Ovary (tissue), 3 donors: ENCODE results near the gene MDGA2.

Experiments
- EP300 ChIP-seq: sonication (generic); formaldehyde crosslinking; IDR thresholded peaks from one replicate; pipeline ENCODE4 v1.6.1; 2017; ENCODE audit warnings: antibody characterized with exemption
- POLR2A ChIP-seq: fragments of 450-650 bp; IDR thresholded peaks from one replicate; pipeline ENCODE4 v1.6.1; 2017; ENCODE audit warnings: antibody characterized with exemption, mild to moderate bottlenecking, moderate library complexity
- TF ChIP-seq, protein P1 (sequence below), 3 donors: fragments of 450-650 bp in 2 of 3; fragments of 200-600 bp in 1 of 3; IDR thresholded peaks; one replicate each; pipeline versions ENCODE4 v1.5.1 to v1.8.0; 2016 to 2022; ENCODE audit warnings: antibody characterized with exemption in 3 of 3, mild to moderate bottlenecking in 1 of 3
- donor health status: DM: no; HTN: no; CAD: no.

DNA sequence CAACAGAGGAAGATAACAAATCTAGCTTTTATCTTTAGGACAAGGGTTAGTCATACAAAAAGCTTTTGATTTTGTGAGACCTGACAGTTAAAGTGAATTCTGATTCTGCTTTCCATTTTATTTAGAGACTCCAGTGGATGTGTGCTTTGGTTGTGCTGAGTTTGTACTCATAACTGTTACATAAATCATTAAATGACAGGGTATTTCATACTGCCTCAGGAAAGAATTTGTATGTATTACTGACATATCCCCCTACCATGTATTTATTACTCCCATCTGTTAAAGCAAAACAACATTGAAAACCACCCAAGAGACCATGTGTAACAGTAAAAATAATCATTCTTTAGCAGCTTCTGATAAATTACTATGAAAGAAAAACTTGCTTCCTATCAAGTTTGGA lies 780.9 kb downstream of the MDGA2 start:
- TF ChIP-seq, protein P1, sequence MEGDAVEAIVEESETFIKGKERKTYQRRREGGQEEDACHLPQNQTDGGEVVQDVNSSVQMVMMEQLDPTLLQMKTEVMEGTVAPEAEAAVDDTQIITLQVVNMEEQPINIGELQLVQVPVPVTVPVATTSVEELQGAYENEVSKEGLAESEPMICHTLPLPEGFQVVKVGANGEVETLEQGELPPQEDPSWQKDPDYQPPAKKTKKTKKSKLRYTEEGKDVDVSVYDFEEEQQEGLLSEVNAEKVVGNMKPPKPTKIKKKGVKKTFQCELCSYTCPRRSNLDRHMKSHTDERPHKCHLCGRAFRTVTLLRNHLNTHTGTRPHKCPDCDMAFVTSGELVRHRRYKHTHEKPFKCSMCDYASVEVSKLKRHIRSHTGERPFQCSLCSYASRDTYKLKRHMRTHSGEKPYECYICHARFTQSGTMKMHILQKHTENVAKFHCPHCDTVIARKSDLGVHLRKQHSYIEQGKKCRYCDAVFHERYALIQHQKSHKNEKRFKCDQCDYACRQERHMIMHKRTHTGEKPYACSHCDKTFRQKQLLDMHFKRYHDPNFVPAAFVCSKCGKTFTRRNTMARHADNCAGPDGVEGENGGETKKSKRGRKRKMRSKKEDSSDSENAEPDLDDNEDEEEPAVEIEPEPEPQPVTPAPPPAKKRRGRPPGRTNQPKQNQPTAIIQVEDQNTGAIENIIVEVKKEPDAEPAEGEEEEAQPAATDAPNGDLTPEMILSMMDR (IDR thresholded peaks at IDR 0.05), result no peak
- no peak for TF ChIP-seq POLR2A
- no peak for TF ChIP-seq EP300
